NB4 (cell line): ENCODE data around the gene CTNND2.

ENCODE experiments used
- DNase-seq: peaks from one replicate; pipeline ENCODE4 v3.0.0; 2010; ENCODE audit warnings: low read depth
- H3K4me3 ChIP-seq: one replicate; pipeline ENCODE4 v1.5.1; 2011; ENCODE audit warnings: mild to moderate bottlenecking, low read depth, low read length, moderate library complexity
- CTCF ChIP-seq: IDR thresholded peaks from one replicate; pipeline ENCODE4 v1.5.1; 2012; ENCODE audit warnings: low read depth, low read length
- MAX ChIP-seq: IDR thresholded peaks from 2 replicates; pipeline ENCODE4 v1.6.1; 2011; ENCODE audit warnings: low read depth, low read length
- MYC ChIP-seq: IDR thresholded peaks from 2 replicates; pipeline ENCODE4 v1.6.1; 2011; ENCODE audit warnings: low read depth, low read length
- POLR2A ChIP-seq: IDR thresholded peaks from 2 replicates; pipeline ENCODE4 v1.6.1; 2011; ENCODE audit warnings: mild to moderate bottlenecking; ENCODE audit not compliant: insufficient read length; ENCODE audit errors: extremely low read depth

CTNND2 gene

GRCh38 chr5:11038772-11039171 lies 865.5 kb downstream of the CTNND2 start:
- no peak for DNase-seq
- TF ChIP-seq MYC (no peak), MAX (no peak), CTCF (no peak), POLR2A (no peak)

GRCh38 chr5:11037941-11038340 lies 866.3 kb downstream of the CTNND2 start:
- no peak overlapping the region for H3K4me3 ChIP-seq
- DNase-seq = no peak
- TF ChIP-seq MYC (no peak), CTCF (no peak), POLR2A (no peak), MAX (no peak)

More at GRCh38 chr5:11038772-11039171, 865.5 kb downstream of the CTNND2 start:
- no peak overlapping the region for H3K4me3 ChIP-seq

- no peak overlapping the region for H3K4me3 ChIP-seq
- no peak for TF ChIP-seq CTCF
- no peak for TF ChIP-seq MYC
- no peak for TF ChIP-seq POLR2A
- no peak for TF ChIP-seq MAX
- no peak for DNase-seq
These were observed 867.2 kb downstream of the CTNND2 start for GRCh38 chr5:11037080-11037479.

- TF ChIP-seq MYC (no peak), POLR2A (no peak)
- no peak overlapping the region for H3K4me3 ChIP-seq
- DNase-seq = no peak
These were observed 873.6 kb downstream of the CTNND2 start for GRCh38 chr5:11030671-11031070.

GRCh38 chr5:11027660-11028059 lies 876.6 kb downstream of the CTNND2 start:
- no peak for TF ChIP-seq MAX
- no peak overlapping the region for H3K4me3 ChIP-seq

GRCh38 chr5:11026543-11026942 lies 877.7 kb downstream of the CTNND2 start:
- no peak for DNase-seq
- H3K4me3 ChIP-seq = no peak overlapping the region
- TF ChIP-seq MAX (no peak), POLR2A (no peak), CTCF (no peak), MYC (no peak)

More at GRCh38 chr5:11027660-11028059, 876.6 kb downstream of the CTNND2 start:
- DNase-seq = no peak

- TF ChIP-seq POLR2A = no peak
- no peak for TF ChIP-seq CTCF
- TF ChIP-seq MYC = no peak
- no peak for TF ChIP-seq MAX
- no peak overlapping the region for H3K4me3 ChIP-seq
- no peak for DNase-seq
These were observed 880.3 kb downstream of the CTNND2 start for GRCh38 chr5:11023945-11024344.
